Measurements from ENCODE around the gene NFIB. TPM values are rescaled to one million over a fixed set of nuclear protein-coding genes. Genes with fewer than 3 reads are reported as not detected.

The NFIB gene
- total RNA-seq, 1 donor from 2014 or later = 66.3 TPM

- TF ChIP-seq CTCF (IDR thresholded peaks at IDR 0.05) = no peak
- Mint-ChIP-seq H3K4me3 (ENCODE audit: unreplicated experiment) (peak overlapping the region; percentile 51), H3K27ac (ENCODE audit: unreplicated experiment) (peak overlapping the region; percentile 89), H3K4me1 (ENCODE audit: low read depth) (peaks cover 50% of the 10 kb centered on the region), H3K9me3 (ENCODE audit: low read depth) (peaks cover 3% of the 10 kb centered on the region), H3K27me3 (ENCODE audit: low read depth) (no peaks in the 10 kb centered on the region), H3K36me3 (ENCODE audit: low read depth) (no peaks in the 10 kb centered on the region)
- DNase-seq (ENCODE audit: low spot score) = no peak
Observed at GRCh38 chr9:14203356-14204056, 110.4 kb downstream of the NFIB start.

- Mint-ChIP-seq H3K4me1 (ENCODE audit: low read depth) (peaks cover 42% of the 10 kb centered on the region), H3K4me3 (ENCODE audit: unreplicated experiment) (no peak overlapping the region), H3K9me3 (ENCODE audit: low read depth) (peaks cover 3% of the 10 kb centered on the region), H3K27ac (ENCODE audit: unreplicated experiment) (peak overlapping the region; percentile 49), H3K36me3 (ENCODE audit: low read depth) (no peaks in the 10 kb centered on the region), H3K27me3 (ENCODE audit: low read depth) (no peaks in the 10 kb centered on the region)
- no peak for DNase-seq (ENCODE audit: low spot score)
- TF ChIP-seq CTCF (IDR thresholded peaks at IDR 0.05) = no peak
Observed at GRCh38 chr9:14198841-14199455, 115.0 kb downstream of the NFIB start.

GRCh38 chr9:14198047-14198840, 115.7 kb downstream of the NFIB start:
- no peaks in the 10 kb centered on the region for H3K36me3 Mint-ChIP-seq (ENCODE audit: low read depth)
- no peak overlapping the region for H3K4me3 Mint-ChIP-seq (ENCODE audit: unreplicated experiment)
- H3K4me1 Mint-ChIP-seq (ENCODE audit: low read depth) = peaks cover 42% of the 10 kb centered on the region
- DNase-seq (ENCODE audit: low spot score) = no peak
- no peaks in the 10 kb centered on the region for H3K27me3 Mint-ChIP-seq (ENCODE audit: low read depth)
- peaks cover 3% of the 10 kb centered on the region for H3K9me3 Mint-ChIP-seq (ENCODE audit: low read depth)
- no peak for TF ChIP-seq CTCF (IDR thresholded peaks at IDR 0.05)
- H3K27ac Mint-ChIP-seq (ENCODE audit: unreplicated experiment) = no peak overlapping the region

- no peak overlapping the region for H3K27ac Mint-ChIP-seq (ENCODE audit: unreplicated experiment)
- DNase-seq (ENCODE audit: low spot score) = no peak
- no peak overlapping the region for H3K4me3 Mint-ChIP-seq (ENCODE audit: unreplicated experiment)
- H3K36me3 Mint-ChIP-seq (ENCODE audit: low read depth) = no peaks in the 10 kb centered on the region
- peaks cover 36% of the 10 kb centered on the region for H3K4me1 Mint-ChIP-seq (ENCODE audit: low read depth)
- H3K27me3 Mint-ChIP-seq (ENCODE audit: low read depth) = no peaks in the 10 kb centered on the region
- H3K9me3 Mint-ChIP-seq (ENCODE audit: low read depth) = peaks cover 3% of the 10 kb centered on the region
- no peak for TF ChIP-seq CTCF (IDR thresholded peaks at IDR 0.05)
Observed at GRCh38 chr9:14197325-14197858, 116.5 kb downstream of the NFIB start.
